Endothelial cell of umbilical vein (primary cell): ENCODE data around the gene PLCH1. TPM values are rescaled to one million over a fixed set of nuclear protein-coding genes. Genes with fewer than 3 reads are reported as not detected.

Experiments
- BruUV-seq: library from RNA; stranded (reverse); fragments of 400-500 nt; replicated peaks from 2 replicates; lab custom pipeline; 2021; lab: Mats Ljungman, UMichigan
- CTCF ChIA-PET: fragments of 300-600, 350-600 bp; sonication (Branson Sonifier 250); formaldehyde crosslinking; loops from one replicate; lab custom pipeline; 2021; ENCODE audit warnings: antibody characterized with exemption, inconsistent platforms; lab: Charles Lee
- POLR2A ChIA-PET: fragments of 300-600, 350-600 bp; sonication (Branson Sonifier 250); formaldehyde crosslinking; loops from one replicate; lab custom pipeline; 2021; ENCODE audit warnings: antibody characterized with exemption, inconsistent platforms; lab: Charles Lee
- DNase-seq: peaks from one replicate; pipeline ENCODE4 v3.0.0-alpha.2; 2011; ENCODE audit warnings: low read depth, low spot score
- FAIRE-seq: peaks from 2 replicates; lab custom pipeline; 2011; peaks lifted over from hg19 to GRCh38; lab: Jason Lieb, UNC
- H2AFZ ChIP-seq: 2 replicates; pipeline ENCODE4 v1.6.0; 2012; ENCODE audit warnings: low read depth, low read length, control low read depth, inconsistent platforms
- H3K27ac ChIP-seq: 2 replicates; pipeline ENCODE4 v1.5.1; 2011; ENCODE audit warnings: low read depth, mild to moderate bottlenecking, control low read depth, low read length, moderate library complexity; ENCODE audit not compliant: insufficient read depth
- H3K27me3 ChIP-seq, 2 experiments: 2 replicates each; pipeline versions ENCODE4 v1.6.0 to v1.6.1; 2011; ENCODE audit warnings: low read length in 2 of 2, mixed read lengths in 1 of 2; ENCODE audit not compliant: control insufficient read depth in 2 of 2, insufficient read depth in 2 of 2
- H3K36me3 ChIP-seq, 2 experiments: 2 replicates in 1 of 2; 3 replicates in 1 of 2; pipeline ENCODE4 v1.5.1; 2011; ENCODE audit warnings: low read length in 2 of 2, mild to moderate bottlenecking in 1 of 2, moderate library complexity in 1 of 2; ENCODE audit not compliant: control insufficient read depth in 2 of 2, insufficient read depth in 2 of 2; ENCODE audit errors: extremely low read depth in 1 of 2
- H3K4me1 ChIP-seq: 3 replicates; pipeline ENCODE4 v1.5.1; 2011; ENCODE audit warnings: mild to moderate bottlenecking, low read length; ENCODE audit not compliant: control insufficient read depth, insufficient read depth; ENCODE audit errors: extremely low read depth
- H3K4me2 ChIP-seq: 2 replicates; pipeline ENCODE4 v1.6.1; 2011; ENCODE audit warnings: low read length, control low read depth, mixed read lengths; ENCODE audit not compliant: insufficient read depth
- H3K4me3 ChIP-seq, 3 experiments: fragments of 200-600 bp in 1 of 3; sonication (generic), shearing (Covaris generic) in 1 of 3; replicated peaks in 1 of 3; 2 replicates each; pipeline ENCODE4 v1.5.1; 2011 to 2016; ENCODE audit warnings: control low read depth in 3 of 3, low read length in 3 of 3, mild to moderate bottlenecking in 2 of 3, inconsistent platforms in 1 of 3, low read depth in 1 of 3, moderate library complexity in 1 of 3; ENCODE audit not compliant: insufficient read depth in 1 of 3
- H3K79me2 ChIP-seq: 2 replicates; pipeline ENCODE4 v1.6.0; 2012; ENCODE audit warnings: low read length, inconsistent platforms; ENCODE audit not compliant: control insufficient read depth, insufficient read depth
- H3K9ac ChIP-seq: replicated peaks from 2 replicates; pipeline ENCODE3; 2011; ENCODE audit warnings: low read length, control low read depth; ENCODE audit not compliant: insufficient read depth; ENCODE audit errors: extremely low read depth
- H3K9me1 ChIP-seq: replicated peaks from 3 replicates; pipeline ENCODE4 v1.6.0; 2011; ENCODE audit warnings: mild to moderate bottlenecking, low read length; ENCODE audit not compliant: control insufficient read depth, insufficient read depth; ENCODE audit errors: extremely low read depth
- H3K9me3 ChIP-seq: replicated peaks from 2 replicates; pipeline ENCODE4 v1.5.1; 2012; ENCODE audit warnings: low read length, inconsistent platforms; ENCODE audit not compliant: control insufficient read depth, insufficient read depth
- H4K20me1 ChIP-seq: replicated peaks from 2 replicates; pipeline ENCODE3; 2011; ENCODE audit warnings: mild to moderate bottlenecking, low read length; ENCODE audit not compliant: control insufficient read depth, insufficient read depth; ENCODE audit errors: extremely low read depth
- JUN ChIP-seq: IDR thresholded peaks from 2 replicates; pipeline ENCODE4 v1.6.1; 2011; ENCODE audit warnings: borderline replicate concordance, low read depth; ENCODE audit not compliant: insufficient read length, insufficient read depth
- MYC ChIP-seq: IDR thresholded peaks from one replicate; pipeline ENCODE4 v1.6.1; 2011; ENCODE audit warnings: mild to moderate bottlenecking, low read depth, low read length
- dilution Hi-C: fragments of 300-500 bp; cut with MboI; formaldehyde crosslinking; loops from one replicate; pipeline ENCODE4 v1.15.0; 2019; ENCODE audit warnings: low sequenced_read_pairs; ENCODE audit not compliant: extremely low pct_ligation_motif_present
- intact Hi-C: fragments of 100-400 bp; cut with micrococcal nuclease; formaldehyde crosslinking; loops from one replicate; pipeline ENCODE4 v1.10.0; 2022
- polyA plus RNA-seq, 4 experiments: library from polyadenylated mRNA; depleted of rRNA in 3 of 4; stranded (reverse) in 3 of 4; unstranded in 1 of 4; fragments of >200 nt; gene quantifications; 2 replicates each; pipeline versions ENCODE4 v1.2.1 to v1.2.3, GENCODE V29; 2011 to 2012; ENCODE audit warnings: missing spikeins in 1 of 4
- total RNA-seq: library from RNA; stranded (reverse); gene quantifications from 2 replicates; pipeline ENCODE4 v1.2.3, GENCODE V29; 2021
- TF ChIP-seq, protein P1 (sequence below), 2 donors: IDR thresholded peaks; 1 replicate in 1 of 2; 2 replicates in 1 of 2; pipeline ENCODE4 v1.5.1; 2011; ENCODE audit warnings: low read length in 2 of 2, mild to moderate bottlenecking in 2 of 2, moderate library complexity in 2 of 2, control low read depth in 1 of 2, inconsistent platforms in 1 of 2, low read depth in 1 of 2; ENCODE audit not compliant: insufficient read depth in 1 of 2; ENCODE audit errors: extremely low read depth in 1 of 2

The PLCH1 gene
- total and polyA plus RNA-seq, 2 donors (not counting 3 experiments of a cell fraction or from before 2014, with no cell fraction given) = 0.03 TPM; not detected in 1

DNA sequence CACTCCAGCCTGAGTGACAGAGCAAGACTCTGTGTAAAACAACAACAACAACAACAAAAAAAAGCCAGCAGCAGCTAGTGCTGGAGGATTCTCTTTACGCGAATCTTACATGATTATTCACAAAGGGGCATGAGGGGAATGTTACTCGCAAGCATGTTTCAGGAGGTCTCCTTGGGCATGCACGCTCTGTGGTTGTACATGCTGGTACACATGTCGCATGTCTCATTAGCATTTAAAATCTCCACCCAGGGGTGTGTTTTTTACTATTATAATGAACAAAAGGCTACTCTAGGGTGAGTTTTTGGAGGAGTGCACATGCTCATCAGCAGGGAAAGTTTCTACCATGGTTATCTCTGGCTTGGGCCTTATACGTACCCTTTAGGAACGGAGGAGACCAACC is 12.7 kb upstream of the PLCH1 start:
- Histone ChIP-seq H2AFZ (no peak overlapping the region), H3K27ac (no peak overlapping the region), H3K4me2 (no peak overlapping the region), H3K36me3 (no peaks in the 10 kb centered on the region), H3K4me1 (no peaks in the 10 kb centered on the region), H3K79me2 (no peaks in the 10 kb centered on the region), H3K27me3 (no peaks in the 10 kb centered on the region), H3K9me3 (no peaks in the 10 kb centered on the region), H3K9ac (no peak overlapping the region), H4K20me1 (no peaks in the 10 kb centered on the region), H3K9me1 (no peaks in the 10 kb centered on the region), H3K4me3 (no peak overlapping the region)
- dilution Hi-C loops (no loop called here), intact Hi-C loops (no loop called here)
- DNase-seq (no peak), FAIRE-seq (no peak)
- BruUV-seq = no TSS peak
- ChIA-PET CTCF (interaction anchor here (1.0 to 1.9 kb wide), 3 partner anchors 41 to 56 kb away, joined by 3 to 10 read pairs (median 3); partner anchors contain the start of gene C3orf33), POLR2A (no interaction called here)
- TF ChIP-seq JUN = no peak
- TF ChIP-seq, protein P1, sequence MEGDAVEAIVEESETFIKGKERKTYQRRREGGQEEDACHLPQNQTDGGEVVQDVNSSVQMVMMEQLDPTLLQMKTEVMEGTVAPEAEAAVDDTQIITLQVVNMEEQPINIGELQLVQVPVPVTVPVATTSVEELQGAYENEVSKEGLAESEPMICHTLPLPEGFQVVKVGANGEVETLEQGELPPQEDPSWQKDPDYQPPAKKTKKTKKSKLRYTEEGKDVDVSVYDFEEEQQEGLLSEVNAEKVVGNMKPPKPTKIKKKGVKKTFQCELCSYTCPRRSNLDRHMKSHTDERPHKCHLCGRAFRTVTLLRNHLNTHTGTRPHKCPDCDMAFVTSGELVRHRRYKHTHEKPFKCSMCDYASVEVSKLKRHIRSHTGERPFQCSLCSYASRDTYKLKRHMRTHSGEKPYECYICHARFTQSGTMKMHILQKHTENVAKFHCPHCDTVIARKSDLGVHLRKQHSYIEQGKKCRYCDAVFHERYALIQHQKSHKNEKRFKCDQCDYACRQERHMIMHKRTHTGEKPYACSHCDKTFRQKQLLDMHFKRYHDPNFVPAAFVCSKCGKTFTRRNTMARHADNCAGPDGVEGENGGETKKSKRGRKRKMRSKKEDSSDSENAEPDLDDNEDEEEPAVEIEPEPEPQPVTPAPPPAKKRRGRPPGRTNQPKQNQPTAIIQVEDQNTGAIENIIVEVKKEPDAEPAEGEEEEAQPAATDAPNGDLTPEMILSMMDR (IDR thresholded peaks at IDR 0.05; ENCODE audit: extremely low read depth in 1 of 2, insufficient read depth in 1 of 2, low read depth in 1 of 2, low read length in 2 of 2) = no peak

DNA sequence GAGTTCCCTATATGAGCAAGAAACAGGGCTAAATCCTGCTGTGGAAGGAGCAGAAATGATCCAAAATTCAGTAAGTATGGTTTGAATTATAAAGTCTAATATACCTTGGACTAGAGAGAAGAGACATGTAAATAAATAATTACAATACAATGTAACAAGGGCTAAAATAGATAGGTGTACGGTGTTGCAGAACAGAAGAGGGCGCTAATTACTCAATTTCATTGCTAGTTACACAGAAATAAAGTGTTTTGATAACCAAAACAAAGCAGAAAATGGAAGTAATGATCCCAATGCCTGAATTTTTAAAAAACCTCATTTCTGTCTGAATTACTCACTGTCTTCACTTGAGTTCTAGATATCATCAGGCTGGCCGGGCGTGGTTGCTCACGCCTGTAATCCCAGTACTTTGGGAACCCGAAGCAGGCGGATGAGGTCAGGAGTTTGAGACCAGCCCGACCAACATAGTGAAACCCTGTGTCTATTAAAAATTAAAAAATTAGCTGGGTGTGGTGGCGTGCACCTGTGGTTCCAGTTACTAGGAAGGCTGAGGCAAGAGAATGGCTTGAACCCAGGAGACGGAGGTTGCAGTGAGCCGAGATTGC is 8.3 kb upstream of the PLCH1 start:
- no peak for TF ChIP-seq MYC
- TF ChIP-seq, protein P1 (IDR thresholded peaks at IDR 0.05; ENCODE audit: extremely low read depth in 1 of 2, insufficient read depth in 1 of 2, low read depth in 1 of 2, low read length in 2 of 2) = peak; percentile 46 to 49
- ChIA-PET POLR2A (no interaction called here), CTCF (interaction anchor here (0.8 to 2.6 kb wide), 2 partner anchors 53 kb away, joined by 4 to 17 read pairs; partner anchors contain the start of gene C3orf33)
- Histone ChIP-seq H3K4me3 (no peak overlapping the region), H3K79me2 (no peaks in the 10 kb centered on the region), H3K9ac (no peak overlapping the region), H3K27me3 (peaks cover 0 to 2% of the 10 kb centered on the region in 2 experiments), H3K27ac (no peak overlapping the region), H3K9me1 (no peaks in the 10 kb centered on the region), H3K9me3 (no peaks in the 10 kb centered on the region), H3K4me1 (no peaks in the 10 kb centered on the region), H4K20me1 (no peaks in the 10 kb centered on the region), H2AFZ (no peak overlapping the region), H3K36me3 (no peaks in the 10 kb centered on the region), H3K4me2 (no peak overlapping the region)
- BruUV-seq = no TSS peak
- DNase-seq (peak; percentile 50), FAIRE-seq (peak; percentile 81)
- dilution Hi-C loops = no loop called here
- intact Hi-C loops = loop anchor here (1.0 kb wide), 1 partner anchor 107 kb away; no protein-coding TSS in a partner anchor
